K562 (cell line): Measurements from ENCODE around the gene ARMCX6. TPM values are rescaled to one million over a fixed set of nuclear protein-coding genes. Genes with fewer than 3 reads are reported as not detected.

Source experiments
- ARNT ChIP-seq, 2 experiments: fragments of 450-650 bp; IDR thresholded peaks; 2 replicates each; pipeline ENCODE4 v1.6.1; 2016; ENCODE audit warnings: mild to moderate bottlenecking in 1 of 2
- ATF7 ChIP-seq: fragments of 450-650 bp; IDR thresholded peaks from 2 replicates; pipeline ENCODE4 v1.7.1; 2014; ENCODE audit warnings: mild to moderate bottlenecking, moderate library complexity
- EP300 ChIP-seq: IDR thresholded peaks from 2 replicates; pipeline ENCODE4 v1.6.1; 2012; ENCODE audit warnings: low read length, improper control_type of control experiment
- ETV6 ChIP-seq, 3 experiments: fragments of 150-350 bp in 1 of 3; sonication (generic) in 1 of 3; formaldehyde crosslinking in 1 of 3; IDR thresholded peaks; 2 replicates each; pipeline versions ENCODE4 v1.6.1 to v1.8.0; 2014 to 2022; ENCODE audit warnings: borderline replicate concordance in 2 of 3, low read depth in 2 of 3, antibody characterized with exemption in 1 of 3, low read length in 1 of 3, mild to moderate bottlenecking in 1 of 3, missing genetic modification reagents in 1 of 3
- RBBP5 ChIP-seq: fragments of 200-600 bp; sonication (generic); IDR thresholded peaks from 2 replicates; pipeline ENCODE4 v1.6.1; 2012; ENCODE audit warnings: borderline replicate concordance, mild to moderate bottlenecking, low read length, control low read depth, inconsistent platforms; ENCODE audit not compliant: insufficient read depth, poor library complexity, severe bottlenecking
- polyA plus RNA-seq, 8 experiments: library from polyadenylated mRNA; depleted of rRNA in 4 of 8; stranded (reverse) in 5 of 8; unstranded in 3 of 8; fragments of >200 nt; fragmentation: Nextera tagmentation in 2 of 8; fragmentation: Illumina TruSeq in 1 of 8; extraction: Ambion mirVana in 2 of 8; extraction: Trizol in 1 of 8; gene quantifications; 2 replicates each; pipeline versions ENCODE4 v1.2.1 to v1.2.3, GENCODE V29; 2011 to 2014; ENCODE audit warnings: inconsistent platforms in 1 of 8, missing spikeins in 1 of 8
- total RNA-seq, 7 experiments: library from RNA; depleted of rRNA in 6 of 7; stranded (reverse); fragments of >200 nt in 6 of 7; fragmentation: Illumina TruSeq in 2 of 7; extraction: Trizol in 2 of 7; gene quantifications; 2 replicates each; pipeline versions ENCODE4 v1.2.1 to v1.2.3, GENCODE V29; 2011 to 2021; ENCODE audit warnings: low replicate concordance in 1 of 7
- TF ChIP-seq, protein P1 (sequence below): fragments of 200-400 bp; formaldehyde crosslinking; IDR thresholded peaks from 2 replicates; pipeline ENCODE4 v1.6.1; 2017; ENCODE audit warnings: mild to moderate bottlenecking, low read depth, low read length, moderate library complexity
- TF ChIP-seq, protein P2 (sequence below), 2 experiments: IDR thresholded peaks in 1 of 2; conservative IDR thresholded peaks in 1 of 2; 2 replicates each; pipeline ENCODE4 v1.6.1; 2016; ENCODE audit warnings: low read depth in 2 of 2, mild to moderate bottlenecking in 1 of 2, missing compliant biosample characterization in 1 of 2, missing genetic modification characterization in 1 of 2, moderate library complexity in 1 of 2

ARMCX6 gene
- total and polyA plus RNA-seq, 9 of the 15 experiments (the other 6 are each of a cell fraction or from before 2014, with no cell fraction given): 15.4 to 41.2 (median 24.6) TPM

DNA sequence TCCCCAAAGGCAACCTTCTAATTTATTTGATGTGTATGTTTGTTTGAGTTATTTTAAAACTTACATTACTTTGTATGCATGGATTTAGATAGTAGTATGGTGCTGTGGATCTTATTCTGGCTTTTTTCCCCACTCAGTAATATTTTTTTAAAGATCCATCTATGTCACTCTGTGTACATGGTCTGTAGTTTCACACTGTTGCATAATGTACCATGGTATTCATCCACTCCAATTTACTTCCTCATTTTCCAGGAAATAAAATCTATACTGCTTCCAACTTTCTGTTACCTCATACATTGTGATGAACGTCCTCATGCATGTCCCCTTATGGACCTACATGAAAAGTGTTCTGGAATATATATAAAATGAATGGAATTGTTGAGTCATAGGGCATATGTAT is 24.3 kb upstream of the ARMCX6 start (continued):
- TF ChIP-seq ATF7 (peak; percentile 38; the same call in 1 of the 2 replicates), ARNT (IDR thresholded peaks at IDR 0.05) (no peak), RBBP5 (no peak), EP300 (peak; percentile 33; the same call in 1 of the 2 replicates), ETV6 (IDR thresholded peaks at IDR 0.05; ENCODE audit: borderline replicate concordance in 1 of 2, low read depth in 2 of 2, low read length in 1 of 2) (peak in 1 of 2 experiments; percentile 58; a peak in 1 of 4 replicates), ETV6 (CRISPR knock-in tag; IDR thresholded peaks at IDR 0.05; ENCODE audit: borderline replicate concordance) (no peak)
- TF ChIP-seq, protein P1, sequence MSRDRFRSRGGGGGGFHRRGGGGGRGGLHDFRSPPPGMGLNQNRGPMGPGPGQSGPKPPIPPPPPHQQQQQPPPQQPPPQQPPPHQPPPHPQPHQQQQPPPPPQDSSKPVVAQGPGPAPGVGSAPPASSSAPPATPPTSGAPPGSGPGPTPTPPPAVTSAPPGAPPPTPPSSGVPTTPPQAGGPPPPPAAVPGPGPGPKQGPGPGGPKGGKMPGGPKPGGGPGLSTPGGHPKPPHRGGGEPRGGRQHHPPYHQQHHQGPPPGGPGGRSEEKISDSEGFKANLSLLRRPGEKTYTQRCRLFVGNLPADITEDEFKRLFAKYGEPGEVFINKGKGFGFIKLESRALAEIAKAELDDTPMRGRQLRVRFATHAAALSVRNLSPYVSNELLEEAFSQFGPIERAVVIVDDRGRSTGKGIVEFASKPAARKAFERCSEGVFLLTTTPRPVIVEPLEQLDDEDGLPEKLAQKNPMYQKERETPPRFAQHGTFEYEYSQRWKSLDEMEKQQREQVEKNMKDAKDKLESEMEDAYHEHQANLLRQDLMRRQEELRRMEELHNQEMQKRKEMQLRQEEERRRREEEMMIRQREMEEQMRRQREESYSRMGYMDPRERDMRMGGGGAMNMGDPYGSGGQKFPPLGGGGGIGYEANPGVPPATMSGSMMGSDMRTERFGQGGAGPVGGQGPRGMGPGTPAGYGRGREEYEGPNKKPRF: no peak
- TF ChIP-seq, protein P2, sequence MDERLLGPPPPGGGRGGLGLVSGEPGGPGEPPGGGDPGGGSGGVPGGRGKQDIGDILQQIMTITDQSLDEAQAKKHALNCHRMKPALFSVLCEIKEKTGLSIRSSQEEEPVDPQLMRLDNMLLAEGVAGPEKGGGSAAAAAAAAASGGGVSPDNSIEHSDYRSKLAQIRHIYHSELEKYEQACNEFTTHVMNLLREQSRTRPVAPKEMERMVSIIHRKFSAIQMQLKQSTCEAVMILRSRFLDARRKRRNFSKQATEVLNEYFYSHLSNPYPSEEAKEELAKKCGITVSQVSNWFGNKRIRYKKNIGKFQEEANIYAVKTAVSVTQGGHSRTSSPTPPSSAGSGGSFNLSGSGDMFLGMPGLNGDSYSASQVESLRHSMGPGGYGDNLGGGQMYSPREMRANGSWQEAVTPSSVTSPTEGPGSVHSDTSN (CRISPR knock-in tag; IDR thresholded peaks at IDR 0.05; ENCODE audit: low read depth): no peak
- TF ChIP-seq, protein P2 (tag; conservative IDR thresholded peaks at IDR 0.05; ENCODE audit: low read depth): 0 out of 2 replicates have a peak, but pooled peaks have one; percentile 13
